GM12891 (cell line): ENCODE data around the gene EAF2. TPM values are rescaled to one million over a fixed set of nuclear protein-coding genes. Genes with fewer than 3 reads are reported as not detected.

Experiments
- DNase-seq: peaks from one replicate; pipeline ENCODE4 v3.0.0; 2011; ENCODE audit warnings: low spot score; ENCODE audit not compliant: insufficient read length
- FAIRE-seq: peaks from 2 replicates; lab custom pipeline; 2011; peaks lifted over from hg19 to GRCh38; lab: Jason Lieb, UNC
- PAX5 ChIP-seq: IDR thresholded peaks from 2 replicates; pipeline ENCODE4 v1.6.1; 2011; ENCODE audit warnings: low read length, moderate library complexity, mild to moderate bottlenecking; ENCODE audit not compliant: insufficient read depth, severe bottlenecking
- POLR2A ChIP-seq: IDR thresholded peaks from 2 replicates; pipeline ENCODE4 v1.6.1; 2011; ENCODE audit warnings: low read depth, low read length, control low read depth
- POLR2AphosphoS5 ChIP-seq: IDR thresholded peaks from 2 replicates; pipeline ENCODE4 v1.6.1; 2011; ENCODE audit warnings: low read depth, low read length, control low read depth
- POU2F2 ChIP-seq: IDR thresholded peaks from 2 replicates; pipeline ENCODE4 v1.6.1; 2011; ENCODE audit warnings: low read depth, mild to moderate bottlenecking, control low read depth, low read length, moderate library complexity
- SPI1 ChIP-seq: IDR thresholded peaks from 2 replicates; pipeline ENCODE4 v1.6.1; 2011; ENCODE audit warnings: low read depth, low read length, control low read depth
- TAF1 ChIP-seq: IDR thresholded peaks from 2 replicates; pipeline ENCODE4 v1.6.1; 2011; ENCODE audit warnings: low read depth, low read length, control low read depth
- polyA plus RNA-seq: library from polyadenylated mRNA; unstranded; fragments of >200 nt; gene quantifications from one replicate; pipeline ENCODE4 v1.2.1, GENCODE V29; 2012; ENCODE audit warnings: low read depth, missing spikeins, inconsistent platforms; ENCODE audit not compliant: missing spikeins

The EAF2 gene
- polyA plus RNA-seq: 35.5 TPM

DNA sequence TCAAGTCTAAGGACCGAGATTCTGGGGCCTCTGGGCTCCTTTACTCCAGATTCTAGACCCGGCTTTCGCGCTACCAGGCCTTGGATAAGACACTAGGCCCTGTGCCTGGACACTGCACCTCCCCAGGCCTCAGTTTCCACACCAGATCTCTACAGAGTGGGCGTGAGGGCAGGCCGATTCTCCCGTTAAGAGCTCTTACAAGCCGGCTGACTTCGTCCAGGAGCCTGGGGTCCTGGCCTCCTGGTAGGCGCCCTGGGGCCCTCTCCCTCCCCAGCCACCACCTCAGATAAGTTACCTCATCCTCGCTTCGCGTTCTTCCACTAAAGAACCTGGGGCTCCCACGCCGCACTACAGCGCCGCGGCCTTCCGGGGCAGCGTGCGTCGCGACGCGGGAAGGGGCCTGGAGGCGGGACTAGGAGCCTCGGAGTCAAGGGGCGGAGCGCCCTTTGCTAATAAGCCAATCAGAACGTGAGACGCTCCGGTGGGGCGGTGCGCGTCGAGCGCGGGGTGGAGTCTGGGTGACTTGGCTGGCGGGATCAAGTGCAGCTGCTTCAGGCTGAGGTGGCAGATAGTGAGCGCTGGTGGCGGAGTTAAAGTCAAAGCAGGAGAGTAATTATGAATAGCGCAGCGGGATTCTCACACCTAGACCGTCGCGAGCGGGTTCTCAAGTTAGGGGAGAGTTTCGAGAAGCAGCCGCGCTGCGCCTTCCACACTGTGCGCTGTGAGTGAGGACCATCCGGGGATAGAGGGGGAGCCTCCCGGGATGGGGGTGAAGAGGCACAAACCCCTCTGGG is at the start of gene EAF2, which contains the start of gene IQCB1:
Gene EAF2, plus strand, starts transcription at position 539 of the 794 bp plus-strand sequence. Its CDS starts 77 bp downstream, at position 616.
Gene IQCB1, minus strand, starts transcription at position 390 of the 794 bp plus-strand sequence. CDS start 6,100 bp downstream, outside the sequence.
- TF ChIP-seq TAF1: peak; percentile 88
- no peak for TF ChIP-seq SPI1
- peak; percentile 32 for TF ChIP-seq PAX5
- TF ChIP-seq POLR2AphosphoS5: peak; percentile 92
- peak; percentile 94 for TF ChIP-seq POLR2A
- peak; percentile 45; the same call in 1 of the 2 replicates for TF ChIP-seq POU2F2
- FAIRE-seq (peak; percentile 99), DNase-seq (peak; percentile 82)

DNA sequence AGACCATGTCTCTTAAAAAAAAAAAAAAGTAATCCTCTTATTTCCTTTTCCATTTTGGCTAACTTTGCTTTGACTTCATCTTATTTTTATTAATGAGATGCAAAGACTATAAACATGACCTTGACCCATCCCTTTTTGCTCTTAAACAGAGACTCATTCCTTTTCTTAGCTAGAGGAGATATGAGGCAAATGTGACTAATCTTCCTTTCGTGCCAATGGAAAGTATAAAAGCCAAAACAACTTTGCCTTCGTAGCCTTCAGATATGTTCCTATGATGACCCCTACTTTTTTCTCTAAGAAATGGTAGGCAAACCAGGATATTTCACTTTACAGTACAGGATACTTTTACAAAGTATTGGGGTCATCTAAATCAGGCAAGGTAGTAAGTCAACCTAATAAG is 48.5 kb upstream of the EAF2 start:
- DNase-seq (no peak), FAIRE-seq (no peak)
- no peak for TF ChIP-seq POU2F2
- TF ChIP-seq POLR2AphosphoS5: no peak
- no peak for TF ChIP-seq PAX5
- TF ChIP-seq SPI1: no peak
- no peak for TF ChIP-seq TAF1
- TF ChIP-seq POLR2A: no peak

DNA sequence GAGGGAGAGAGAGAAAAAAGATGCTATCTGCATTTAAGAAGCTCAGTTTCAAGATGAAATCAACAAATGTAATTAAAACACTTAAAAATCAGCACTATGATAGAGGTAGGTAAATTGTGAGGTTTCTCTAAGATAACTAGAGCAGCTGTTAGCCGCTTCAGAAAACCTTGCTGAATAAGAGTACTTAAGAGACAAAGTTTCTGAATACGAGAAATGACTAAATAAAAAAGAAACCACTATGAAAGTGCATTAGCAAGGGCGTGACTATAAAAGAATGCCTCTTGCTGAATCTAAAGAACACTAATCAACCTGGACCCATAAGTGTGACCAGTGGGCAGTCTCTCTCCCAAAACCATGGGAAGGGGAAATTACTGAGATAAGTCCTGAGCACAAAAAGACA is 41.9 kb upstream of the EAF2 start:
- DNase-seq (no peak), FAIRE-seq (no peak)
- no peak for TF ChIP-seq PAX5
- no peak for TF ChIP-seq SPI1
- no peak for TF ChIP-seq TAF1
- TF ChIP-seq POU2F2: no peak
- no peak for TF ChIP-seq POLR2A
- no peak for TF ChIP-seq POLR2AphosphoS5

DNA sequence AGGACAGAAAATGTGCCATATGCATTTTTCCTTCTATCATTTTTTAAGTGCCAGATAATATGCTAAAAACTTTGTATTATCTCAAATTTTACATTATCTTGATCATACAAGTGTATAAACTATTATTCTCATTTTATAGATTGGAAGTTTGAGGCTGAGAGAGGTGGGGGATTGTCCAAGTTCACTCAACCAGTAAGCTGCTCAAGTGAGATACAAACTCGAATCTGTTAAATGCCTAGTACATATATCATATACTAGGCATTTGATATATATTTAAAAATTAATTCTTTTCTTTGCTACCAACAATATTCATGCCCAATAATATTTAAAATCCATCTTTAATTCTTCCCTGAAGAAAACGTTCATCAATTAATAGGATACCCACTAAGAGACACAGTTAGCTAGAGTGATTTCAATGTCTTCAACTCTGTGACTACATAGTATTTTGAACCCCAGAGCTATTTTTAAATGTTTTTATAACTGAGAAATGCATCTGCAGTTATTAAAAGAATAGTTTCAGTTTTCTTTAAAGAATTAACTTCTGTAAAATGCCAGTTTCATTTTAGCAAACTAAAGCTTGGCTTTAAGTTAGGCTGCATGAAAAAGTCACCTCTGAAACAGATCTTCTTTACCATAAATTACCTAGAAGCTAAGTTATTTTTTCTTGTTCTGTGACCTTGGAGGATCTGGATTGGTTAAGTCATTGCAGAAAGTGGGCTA is 40.6 kb upstream of the EAF2 start:
- TF ChIP-seq TAF1 (no peak), SPI1 (no peak), PAX5 (no peak), POU2F2 (no peak), POLR2AphosphoS5 (no peak), POLR2A (no peak)
- FAIRE-seq (no peak), DNase-seq (no peak)

DNA sequence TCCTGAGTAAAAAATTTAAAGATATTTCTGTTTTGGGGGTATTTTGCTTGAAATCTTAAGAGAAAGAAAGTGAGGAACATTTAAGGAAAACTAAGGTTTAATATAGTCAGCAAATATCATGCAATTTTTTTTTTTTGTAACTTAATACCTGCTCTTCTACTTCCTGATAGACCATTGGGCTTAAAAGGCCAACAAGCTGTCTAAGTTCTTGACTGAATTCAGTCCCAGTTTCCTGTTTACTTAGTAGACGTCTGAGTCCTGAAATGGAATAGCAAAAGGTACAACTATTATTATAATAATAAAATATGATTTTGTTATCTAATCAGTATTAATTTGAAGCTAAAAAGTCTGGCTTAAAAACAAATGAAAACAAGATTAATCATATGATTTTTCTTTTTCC is 38.0 kb upstream of the EAF2 start:
- DNase-seq (no peak), FAIRE-seq (no peak)
- TF ChIP-seq SPI1: no peak
- no peak for TF ChIP-seq POLR2AphosphoS5
- TF ChIP-seq POU2F2: no peak
- TF ChIP-seq TAF1: no peak
- TF ChIP-seq POLR2A: no peak
- TF ChIP-seq PAX5: no peak

DNA sequence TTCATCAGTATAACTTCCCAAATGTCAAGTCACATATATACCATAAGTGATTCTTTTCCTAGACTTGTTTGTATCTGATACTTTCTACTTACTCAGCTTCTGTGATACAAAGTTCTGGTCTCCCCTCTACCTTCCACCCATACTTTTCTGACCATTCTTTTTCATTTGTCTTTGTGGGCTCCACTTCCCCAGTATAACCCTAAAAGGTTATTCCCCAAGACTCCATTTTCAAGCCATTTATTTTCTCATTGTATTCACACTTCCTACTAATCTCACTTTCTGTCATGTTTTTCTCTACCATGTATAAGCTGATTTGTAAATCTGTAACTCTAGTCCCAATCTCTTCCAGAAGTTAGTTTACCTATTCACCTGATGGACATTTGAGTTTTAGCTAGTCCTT is 34.1 kb upstream of the EAF2 start:
- 0 out of 2 replicates have a peak, but pooled peaks have one; percentile 14 for TF ChIP-seq SPI1
- TF ChIP-seq TAF1: no peak
- DNase-seq (no peak), FAIRE-seq (no peak)

DNA sequence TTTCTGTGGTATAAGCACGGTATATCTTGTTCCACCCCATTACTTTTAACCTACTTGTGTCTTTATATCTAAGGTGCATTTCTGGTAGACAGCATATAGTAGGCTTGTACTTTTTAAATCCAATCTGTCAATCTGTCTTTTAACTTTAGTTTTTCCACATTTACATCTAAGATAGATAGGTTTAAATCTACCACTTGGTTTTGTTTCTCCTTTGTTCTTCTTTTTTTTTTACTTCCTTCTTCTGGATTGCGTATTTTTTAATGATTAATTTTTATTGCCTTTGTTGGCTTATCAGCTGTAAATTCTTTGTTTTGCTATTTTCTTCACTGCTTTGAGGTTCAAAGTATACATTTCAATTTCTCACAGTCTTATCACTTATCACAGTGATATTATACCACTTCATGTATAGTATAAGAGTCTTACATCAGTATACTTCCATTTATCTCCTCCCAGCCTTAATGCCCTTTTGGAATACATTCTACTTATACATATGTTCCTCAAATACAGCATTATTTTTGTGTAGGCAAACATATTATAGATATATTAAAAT is 31.2 kb upstream of the EAF2 start:
- TF ChIP-seq POLR2AphosphoS5 (no peak), POU2F2 (no peak), PAX5 (no peak), TAF1 (no peak), POLR2A (no peak), SPI1 (no peak)
- no peak for FAIRE-seq
- DNase-seq: no peak

DNA sequence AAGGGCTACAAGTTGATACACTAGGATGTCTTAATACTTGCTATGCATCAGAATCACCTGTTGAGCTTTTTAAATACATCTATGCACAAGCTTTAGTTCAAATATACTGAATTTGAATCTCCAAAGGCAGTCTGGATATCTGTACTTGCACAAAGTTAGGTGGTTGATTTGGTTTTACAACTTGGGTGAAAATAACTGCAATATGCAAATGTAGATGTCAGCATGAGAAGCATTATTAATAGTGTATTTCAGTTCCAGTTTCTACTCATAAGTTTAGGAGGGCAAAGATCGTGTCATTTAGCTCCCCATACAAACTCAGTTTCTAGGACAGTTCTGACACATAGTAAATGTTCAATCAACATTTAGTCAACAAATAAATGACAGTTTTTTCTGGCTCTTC is 25.8 kb upstream of the EAF2 start:
- DNase-seq (no peak), FAIRE-seq (peak; percentile 95)
- TF ChIP-seq PAX5 (no peak), TAF1 (no peak), POLR2A (no peak), POLR2AphosphoS5 (no peak), POU2F2 (peak; percentile 75; the same call in 1 of the 2 replicates), SPI1 (peak; percentile 58)

DNA sequence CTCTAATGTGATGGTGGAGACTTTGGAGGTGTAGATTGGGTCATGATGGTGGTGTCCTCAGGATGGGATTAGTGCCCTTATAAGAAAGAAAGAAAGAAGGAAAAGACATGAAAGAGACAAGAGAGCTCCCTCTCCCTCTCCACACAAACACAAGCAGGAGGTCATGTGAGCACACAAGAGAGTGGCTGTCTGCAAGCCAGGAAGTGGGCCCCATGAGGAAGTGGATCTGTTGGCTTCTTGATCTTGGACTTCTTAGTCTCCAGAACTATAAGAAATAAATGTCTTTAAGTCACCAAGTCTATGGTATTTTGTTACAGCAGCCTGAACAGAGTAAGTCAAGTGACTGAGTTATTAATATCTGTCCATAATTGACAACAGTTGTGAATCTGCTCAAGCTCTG is 17.3 kb upstream of the EAF2 start:
- no peak for TF ChIP-seq TAF1
- no peak for TF ChIP-seq PAX5
- no peak for TF ChIP-seq SPI1
- no peak for TF ChIP-seq POLR2AphosphoS5
- no peak for TF ChIP-seq POLR2A
- TF ChIP-seq POU2F2: no peak
- peak; percentile 51 for FAIRE-seq
- no peak for DNase-seq

DNA sequence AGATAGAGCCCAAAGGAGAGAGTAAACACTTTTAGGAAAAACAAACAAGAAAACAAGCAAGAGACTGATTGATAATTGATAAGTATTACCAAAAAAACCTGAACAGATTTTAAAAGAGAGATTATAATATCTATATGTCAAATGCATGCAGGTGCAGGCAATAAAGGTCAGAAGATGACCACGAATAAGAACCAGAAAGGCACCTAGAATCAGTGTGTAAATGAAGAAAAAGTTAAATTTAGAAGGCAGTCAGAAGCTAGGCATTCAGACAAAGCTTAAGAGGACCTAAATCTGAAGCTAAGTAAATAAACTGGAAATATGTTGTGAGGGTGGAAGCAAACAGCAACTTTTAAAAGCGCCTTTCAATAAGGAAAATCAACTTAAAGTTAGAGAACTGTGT is 16.4 kb upstream of the EAF2 start:
- TF ChIP-seq POLR2AphosphoS5: no peak
- DNase-seq (no peak), FAIRE-seq (no peak)
